NCI-H345 treated with DMSO at 0.1 percent for 48 hours (cell line): ENCODE measurements around the gene PRTFDC1.

ENCODE experiments used
- DNase-seq: peaks from one replicate; lab custom pipeline; 2025; ENCODE audit not compliant: unreplicated experiment; lab: John Stamatoyannopoulos, UW

Gene PRTFDC1

DNA sequence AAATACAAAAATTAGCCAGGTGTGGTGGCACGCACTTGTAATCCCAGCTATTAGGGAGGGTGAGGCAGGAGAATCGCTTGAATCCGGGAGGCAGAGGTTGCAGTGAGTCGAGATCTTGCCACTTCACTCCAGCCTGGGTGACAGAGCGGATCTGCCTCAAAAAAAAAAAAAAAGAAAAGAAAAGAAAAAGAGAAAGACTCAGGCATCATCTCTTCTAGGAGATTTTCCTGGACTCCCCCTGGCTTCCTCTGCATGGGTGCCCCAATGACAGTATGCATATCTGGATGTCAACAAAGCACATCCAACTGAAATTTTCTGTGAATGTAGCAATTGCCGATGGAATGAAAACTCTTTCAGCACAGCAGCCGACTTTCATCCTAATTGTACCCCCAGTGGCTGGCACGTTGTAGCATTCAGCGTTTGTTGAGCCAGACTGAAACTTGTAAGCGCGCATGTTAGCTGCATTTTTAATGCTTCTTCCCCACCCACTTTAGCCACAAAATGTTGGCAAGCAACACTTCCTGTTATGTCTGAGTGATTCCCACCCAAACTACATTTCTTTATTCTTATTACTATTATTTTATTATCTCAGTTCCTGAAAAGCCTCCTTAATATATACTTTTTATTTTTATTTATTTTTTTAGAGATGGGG lies 70.2 kb downstream of the PRTFDC1 start:
- DNase-seq = no peak

DNA sequence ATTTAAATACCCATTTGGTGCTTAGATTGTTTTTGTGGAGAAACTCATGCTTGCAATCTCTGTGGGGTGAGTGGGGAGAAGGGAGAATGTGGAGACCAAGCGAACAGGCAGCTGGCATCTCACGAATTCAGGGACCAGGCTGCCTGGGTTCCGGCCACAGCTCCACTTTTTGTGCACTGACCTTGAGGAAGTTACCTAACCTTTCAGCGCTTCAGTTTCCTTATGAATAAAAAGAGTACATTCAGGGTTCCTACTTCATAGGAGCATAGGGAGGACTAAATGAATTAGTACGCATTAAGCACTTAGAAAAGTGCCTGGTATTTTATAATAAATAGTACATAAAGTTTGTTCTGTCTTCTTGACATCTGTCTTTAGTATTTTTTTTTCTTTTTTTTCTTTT lies 72.5 kb downstream of the PRTFDC1 start:
- DNase-seq = no peak

DNA sequence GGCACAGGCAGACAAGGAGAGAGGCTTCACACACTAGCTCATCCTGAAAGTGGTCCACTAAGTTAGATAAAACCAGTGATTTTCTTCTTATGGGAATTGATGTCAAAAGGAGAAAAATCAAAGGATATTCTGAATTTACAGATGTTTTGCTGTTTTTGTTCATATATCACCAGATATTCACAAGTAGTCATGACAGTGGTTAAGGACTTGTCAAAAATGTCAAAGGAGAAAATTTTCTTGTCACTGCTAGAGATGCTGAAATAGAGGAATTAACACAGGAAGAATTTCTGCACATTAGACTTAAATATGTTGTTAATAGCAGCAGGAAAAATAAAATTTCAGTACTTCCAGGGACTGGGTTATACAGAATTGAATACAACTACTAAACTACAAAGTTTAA lies 78.3 kb downstream of the PRTFDC1 start:
- no peak for DNase-seq

GRCh38 chr10:24873281-24873683 lies 79.1 kb downstream of the PRTFDC1 start:
- no peak for DNase-seq

- DNase-seq = no peak
Measured at GRCh38 chr10:24872790-24873182, 79.6 kb downstream of the PRTFDC1 start.

DNA sequence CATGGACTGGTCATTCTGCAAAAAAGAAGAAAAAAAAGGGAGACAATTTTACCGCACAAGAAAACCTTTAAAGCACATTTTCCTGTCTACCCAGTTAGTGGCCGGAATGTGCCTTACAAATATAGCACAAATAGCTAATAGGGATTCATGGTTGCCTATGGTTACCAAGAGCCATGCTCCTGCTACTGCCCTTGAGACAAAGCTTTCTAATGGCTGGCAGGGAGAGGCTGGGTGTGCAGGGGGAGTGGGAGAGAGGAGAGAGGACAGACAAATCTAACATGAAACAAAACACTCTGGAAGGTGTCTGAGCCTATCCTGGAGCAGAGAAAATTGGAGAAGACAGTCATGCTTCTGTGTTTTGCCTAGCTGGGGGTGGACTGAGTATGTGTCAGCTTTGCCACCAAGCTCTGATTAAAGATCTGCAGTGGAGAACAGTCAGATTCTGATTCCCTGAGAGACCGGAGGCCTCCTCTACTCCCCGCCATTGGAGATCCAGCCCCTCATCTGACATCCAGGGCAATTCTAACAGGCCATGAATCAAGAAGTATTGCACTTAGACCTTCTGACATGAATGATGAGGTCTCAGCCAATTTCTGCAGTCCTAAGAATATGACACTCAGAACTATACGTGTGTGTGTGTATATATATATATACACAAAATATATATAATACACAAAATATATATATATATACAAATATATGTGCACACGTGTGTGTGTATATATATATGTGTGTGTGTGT lies 80.2 kb downstream of the PRTFDC1 start:
- no peak for DNase-seq

GRCh38 chr10:24871011-24871935 lies 81.1 kb downstream of the PRTFDC1 start:
- DNase-seq = no peak

- no peak for DNase-seq
Measured at GRCh38 chr10:24869354-24870015, 82.9 kb downstream of the PRTFDC1 start.

GRCh38 chr10:24866604-24867583 lies 85.5 kb downstream of the PRTFDC1 start:
- DNase-seq = no peak

- DNase-seq = no peak
Measured at GRCh38 chr10:24865783-24866182, 86.6 kb downstream of the PRTFDC1 start.

GRCh38 chr10:24862589-24862988 lies 89.8 kb downstream of the PRTFDC1 start:
- no peak for DNase-seq

DNA sequence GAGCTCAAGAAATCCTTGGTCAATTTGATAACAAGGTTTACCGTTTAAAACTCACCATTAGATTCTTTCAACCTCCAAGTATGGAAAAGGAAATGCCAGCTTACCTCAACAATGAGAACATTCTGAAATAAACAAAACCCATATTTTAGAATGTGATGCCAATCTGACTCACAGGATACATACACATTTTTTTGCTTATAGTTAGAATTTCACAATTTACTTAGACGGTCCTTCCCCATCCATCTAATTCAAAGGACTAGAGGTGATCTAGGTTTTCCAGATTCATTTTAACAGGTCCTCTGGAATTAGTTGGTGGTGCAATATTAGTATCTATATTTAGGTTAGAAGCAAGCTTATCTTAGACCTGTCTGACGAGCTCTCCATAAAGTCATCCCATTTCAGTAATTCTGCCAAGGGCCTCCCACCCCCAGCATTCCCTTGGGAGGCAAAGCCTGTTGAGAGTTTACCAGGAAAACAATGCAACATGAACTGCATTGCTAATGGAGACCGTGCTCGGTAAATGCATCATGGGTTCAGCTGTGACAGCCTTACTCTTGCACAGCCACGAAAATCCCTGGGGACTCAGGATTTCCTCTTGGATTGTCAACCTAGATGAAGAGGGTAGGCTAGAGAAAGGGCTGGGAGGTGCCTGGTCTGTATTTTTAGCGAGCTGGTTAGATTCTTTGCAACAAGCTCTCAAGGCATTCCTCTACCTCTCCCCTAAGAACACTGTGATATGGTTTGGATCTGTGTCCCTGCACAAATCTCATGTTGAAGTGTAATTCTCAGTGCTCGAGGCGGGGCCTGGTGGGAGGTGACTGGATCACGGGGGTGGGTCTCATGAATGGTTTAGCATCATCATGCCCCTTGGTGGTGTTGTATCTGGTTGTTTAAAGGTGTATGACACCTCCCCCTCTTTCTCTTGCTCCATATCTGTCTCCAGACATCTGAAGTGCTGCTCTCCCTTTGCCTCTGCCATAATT lies 93.8 kb downstream of the PRTFDC1 start:
- peak; percentile 52 for DNase-seq

- no peak for DNase-seq
Measured at GRCh38 chr10:24857031-24857725, 95.2 kb downstream of the PRTFDC1 start.

DNA sequence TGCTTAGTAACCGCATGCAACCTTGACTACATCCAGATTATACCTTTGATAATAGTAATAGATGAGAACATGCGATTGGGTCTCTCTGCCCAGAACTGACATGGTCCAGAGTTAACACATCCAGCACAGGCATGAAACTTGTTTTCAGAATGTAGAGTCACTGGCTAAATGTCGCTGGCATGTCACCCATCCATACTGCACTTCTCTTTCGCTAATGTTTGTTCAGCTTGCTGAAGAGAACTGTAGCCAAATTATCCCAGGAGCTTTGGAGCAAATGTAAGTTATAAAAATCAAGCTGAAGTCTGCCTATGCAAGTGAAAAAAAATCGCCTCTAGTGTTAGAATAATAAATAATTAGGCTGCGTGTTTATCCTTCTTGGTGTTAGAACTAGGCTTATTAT lies 98.2 kb downstream of the PRTFDC1 start:
- DNase-seq = no peak

- DNase-seq = no peak
Measured at GRCh38 chr10:24853661-24854060, 98.7 kb downstream of the PRTFDC1 start.

GRCh38 chr10:24851629-24852028 lies 100.8 kb downstream of the PRTFDC1 start:
- DNase-seq = peak; percentile 86

DNA sequence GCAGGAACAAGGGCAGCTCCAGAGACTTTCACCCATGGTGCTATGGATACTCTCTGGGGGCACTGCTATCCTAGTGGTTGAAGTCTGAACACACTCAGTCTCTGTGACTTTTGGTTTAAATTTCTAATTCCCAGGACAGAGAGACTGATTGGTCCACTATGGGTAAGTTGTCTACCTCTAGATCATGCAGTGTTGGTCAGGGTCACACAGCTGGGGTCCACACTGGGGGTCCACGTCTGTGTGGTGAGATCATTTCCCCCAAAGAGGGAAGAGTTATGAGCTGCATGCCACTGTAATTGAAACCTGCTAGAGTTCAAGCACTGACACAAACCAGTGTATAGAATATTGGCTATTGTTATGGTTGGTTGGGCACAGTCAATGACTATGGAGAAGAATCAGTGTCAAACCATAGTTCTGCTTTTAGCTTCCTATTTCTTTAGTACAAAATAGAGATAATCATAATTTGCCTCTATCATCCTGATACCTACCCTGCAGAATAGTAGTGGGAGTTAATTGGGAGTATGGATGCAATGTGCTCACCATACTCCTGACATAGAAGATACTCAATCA lies 101.6 kb downstream of the PRTFDC1 start:
- no peak for DNase-seq
